ENCODE results near the gene ADM2.

ADM2 gene

DNA sequence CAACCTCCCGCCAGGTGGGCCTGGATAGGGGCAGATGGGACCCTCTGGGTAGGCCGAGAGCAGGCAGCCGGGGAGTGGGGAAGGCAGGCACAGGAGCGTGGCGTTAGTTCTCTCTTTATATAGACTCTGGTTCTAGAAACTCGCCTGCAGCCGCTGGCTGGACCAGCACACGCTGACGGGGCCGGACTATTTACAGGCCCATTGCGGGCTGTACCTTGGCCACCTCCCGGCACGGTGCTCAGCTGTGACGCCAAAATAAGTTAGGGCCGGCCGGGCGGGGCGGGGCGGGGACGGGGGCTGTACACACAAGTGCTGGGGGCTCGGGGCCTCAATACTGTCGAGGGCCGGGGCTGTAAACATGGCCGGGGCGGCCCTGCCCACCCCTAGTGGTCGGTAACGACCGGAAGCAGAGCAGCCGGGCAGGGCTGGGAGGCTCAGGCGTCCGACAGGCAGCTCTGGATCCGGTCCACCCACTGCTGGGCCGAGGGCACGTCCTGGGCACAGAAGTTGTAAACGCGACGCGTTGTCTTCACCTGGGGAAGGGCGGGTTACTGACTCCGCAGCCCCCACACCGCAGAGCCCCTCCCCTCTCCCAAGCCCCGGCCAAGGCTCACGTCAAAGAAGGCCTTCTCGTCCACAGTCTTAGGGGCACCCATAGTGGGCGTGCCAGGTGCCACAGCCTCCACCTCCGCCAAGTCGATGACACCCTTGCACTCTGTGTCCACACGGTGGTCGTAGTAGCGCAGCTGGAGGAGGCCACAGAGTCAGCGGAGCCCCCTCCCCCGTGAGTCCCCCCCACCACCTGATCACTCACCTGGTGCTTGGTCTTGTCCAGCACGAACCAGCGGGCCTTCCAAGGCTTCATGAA is 34.4 kb upstream of the ADM2 start:
- DNase-seq (ENCODE audit: low read depth), result no peak
- H3K4me3 ChIP-seq (ENCODE audit: low read length), result no peak overlapping the region
- TF ChIP-seq, protein P1, sequence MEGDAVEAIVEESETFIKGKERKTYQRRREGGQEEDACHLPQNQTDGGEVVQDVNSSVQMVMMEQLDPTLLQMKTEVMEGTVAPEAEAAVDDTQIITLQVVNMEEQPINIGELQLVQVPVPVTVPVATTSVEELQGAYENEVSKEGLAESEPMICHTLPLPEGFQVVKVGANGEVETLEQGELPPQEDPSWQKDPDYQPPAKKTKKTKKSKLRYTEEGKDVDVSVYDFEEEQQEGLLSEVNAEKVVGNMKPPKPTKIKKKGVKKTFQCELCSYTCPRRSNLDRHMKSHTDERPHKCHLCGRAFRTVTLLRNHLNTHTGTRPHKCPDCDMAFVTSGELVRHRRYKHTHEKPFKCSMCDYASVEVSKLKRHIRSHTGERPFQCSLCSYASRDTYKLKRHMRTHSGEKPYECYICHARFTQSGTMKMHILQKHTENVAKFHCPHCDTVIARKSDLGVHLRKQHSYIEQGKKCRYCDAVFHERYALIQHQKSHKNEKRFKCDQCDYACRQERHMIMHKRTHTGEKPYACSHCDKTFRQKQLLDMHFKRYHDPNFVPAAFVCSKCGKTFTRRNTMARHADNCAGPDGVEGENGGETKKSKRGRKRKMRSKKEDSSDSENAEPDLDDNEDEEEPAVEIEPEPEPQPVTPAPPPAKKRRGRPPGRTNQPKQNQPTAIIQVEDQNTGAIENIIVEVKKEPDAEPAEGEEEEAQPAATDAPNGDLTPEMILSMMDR (IDR thresholded peaks at IDR 0.05; ENCODE audit: insufficient read depth, low read depth, low read length, missing control alignments), result no peak

DNA sequence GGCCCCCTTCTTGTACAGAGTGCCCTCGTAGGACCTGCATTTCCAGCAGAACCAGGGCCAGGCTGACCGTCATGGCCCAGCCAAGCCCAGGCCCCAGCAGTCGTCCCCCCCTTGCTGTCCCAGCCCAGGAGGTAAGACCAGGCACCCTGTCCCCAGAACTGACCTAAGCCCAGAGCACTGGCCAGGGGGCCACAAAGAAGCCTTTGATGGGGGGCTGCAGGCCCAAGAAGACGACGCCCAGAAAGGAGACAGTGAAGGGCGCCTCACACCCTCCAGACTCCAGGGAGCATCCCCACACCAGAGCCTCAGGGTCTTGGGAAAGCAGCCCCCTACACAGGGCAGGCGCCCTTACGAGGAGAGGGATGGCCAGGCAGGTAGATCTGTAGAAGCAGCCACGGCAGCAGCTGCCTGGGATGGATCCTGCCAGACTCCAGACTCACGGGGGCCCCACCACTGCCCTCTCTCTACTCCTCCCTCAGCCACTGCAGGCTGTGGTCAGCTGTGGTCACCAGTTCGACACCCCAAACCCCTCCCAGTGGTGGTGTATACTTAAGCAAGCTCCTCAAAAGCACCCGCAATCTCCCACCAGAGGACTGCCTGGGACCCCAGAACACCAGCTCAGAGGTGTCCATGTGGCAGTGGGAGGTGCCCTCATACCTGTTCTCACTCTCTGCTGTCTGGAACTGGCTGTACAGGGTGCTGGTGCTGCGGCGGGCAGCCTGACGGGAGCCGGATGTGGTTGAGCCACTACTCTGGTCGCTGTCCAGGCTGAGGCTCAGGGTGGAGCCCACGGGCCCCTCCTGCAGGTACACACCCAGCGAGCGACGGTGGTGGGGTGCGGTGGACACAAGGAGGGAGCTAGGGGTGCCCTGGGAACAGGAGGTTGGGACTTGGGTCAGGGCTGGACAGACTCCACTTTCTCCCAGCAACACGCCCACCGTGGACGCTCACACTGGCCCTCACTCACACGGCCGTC is 33.5 kb upstream of the ADM2 start:
- no peak overlapping the region for H3K4me3 ChIP-seq (ENCODE audit: low read length)
- no peak for DNase-seq (ENCODE audit: low read depth)
- TF ChIP-seq, protein P1 (IDR thresholded peaks at IDR 0.05; ENCODE audit: insufficient read depth, low read depth, low read length, missing control alignments), result no peak

DNA sequence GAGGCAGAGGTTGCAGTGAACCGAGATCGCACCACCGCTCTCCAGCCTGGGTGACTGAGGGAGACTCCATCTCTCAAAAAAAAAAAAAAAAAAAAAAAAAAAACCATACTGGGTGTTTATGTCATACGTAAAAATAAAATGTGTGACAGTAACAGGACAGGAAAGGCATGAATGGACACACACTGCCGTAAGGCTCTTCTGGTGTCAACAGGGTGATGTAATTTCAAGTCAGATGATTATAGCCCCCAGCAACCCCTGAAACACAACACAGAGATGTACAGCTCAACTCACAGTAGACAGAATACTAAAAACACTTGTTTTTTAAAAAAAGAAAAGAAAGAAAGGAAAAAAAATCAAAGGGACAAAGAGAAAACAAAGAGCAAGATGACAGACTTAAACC is 28.7 kb upstream of the ADM2 start:
- TF ChIP-seq, protein P1 (IDR thresholded peaks at IDR 0.05; ENCODE audit: insufficient read depth, low read depth, low read length, missing control alignments), result no peak
- H3K4me3 ChIP-seq (ENCODE audit: low read length), result no peak overlapping the region
- no peak for DNase-seq (ENCODE audit: low read depth)

DNA sequence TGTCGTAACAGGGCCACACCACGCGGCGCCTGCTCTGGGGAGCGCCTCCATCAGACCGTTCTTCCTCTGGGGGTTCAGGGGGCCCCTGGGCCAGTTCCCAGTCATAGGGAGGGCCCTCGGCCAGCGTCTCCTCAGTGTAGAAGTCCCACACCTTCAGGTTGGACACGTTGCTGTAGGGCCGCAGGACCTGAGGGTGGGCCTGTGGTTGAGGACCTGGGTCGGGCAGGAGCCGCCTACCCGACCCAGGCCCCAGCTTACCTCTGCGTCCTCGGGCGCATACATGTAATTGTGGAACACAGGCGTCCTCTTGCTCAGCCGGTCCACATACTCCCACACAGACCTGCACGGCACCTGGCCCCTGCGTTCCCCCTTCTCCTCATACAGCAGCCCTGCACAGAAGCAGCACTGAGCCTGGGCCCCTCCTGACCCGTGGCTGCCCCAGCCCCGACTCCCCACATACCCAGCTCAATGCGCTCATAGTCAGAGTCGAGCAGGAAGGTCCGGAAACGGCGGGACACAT is 26.7 kb upstream of the ADM2 start:
- H3K4me3 ChIP-seq (ENCODE audit: low read length), result no peak overlapping the region
- DNase-seq (ENCODE audit: low read depth), result no peak
- TF ChIP-seq, protein P1 (IDR thresholded peaks at IDR 0.05; ENCODE audit: insufficient read depth, low read depth, low read length, missing control alignments), result no peak

DNA sequence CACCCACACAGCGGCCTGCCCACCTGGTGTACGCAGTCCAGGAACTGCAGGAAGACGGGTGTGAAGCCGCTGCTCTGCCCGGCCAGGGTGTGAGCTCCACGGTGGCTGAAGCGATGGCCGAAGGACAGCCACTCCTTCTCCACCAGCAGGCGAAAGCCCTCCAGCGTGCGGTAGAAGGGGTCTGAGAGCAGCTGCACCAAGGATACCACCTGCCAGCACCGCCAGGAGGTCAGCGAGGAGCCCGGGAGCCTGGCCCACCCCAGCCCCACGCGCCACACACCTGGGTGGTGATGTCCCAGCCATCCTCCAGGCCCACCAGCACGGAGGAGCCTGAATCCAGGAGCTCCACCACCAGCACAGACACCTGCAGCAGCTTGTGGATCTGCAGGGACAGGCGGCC is 26.1 kb upstream of the ADM2 start:
- TF ChIP-seq, protein P1 (IDR thresholded peaks at IDR 0.05; ENCODE audit: insufficient read depth, low read depth, low read length, missing control alignments), result no peak
- H3K4me3 ChIP-seq (ENCODE audit: low read length), result no peak overlapping the region
- DNase-seq (ENCODE audit: low read depth), result no peak

DNA sequence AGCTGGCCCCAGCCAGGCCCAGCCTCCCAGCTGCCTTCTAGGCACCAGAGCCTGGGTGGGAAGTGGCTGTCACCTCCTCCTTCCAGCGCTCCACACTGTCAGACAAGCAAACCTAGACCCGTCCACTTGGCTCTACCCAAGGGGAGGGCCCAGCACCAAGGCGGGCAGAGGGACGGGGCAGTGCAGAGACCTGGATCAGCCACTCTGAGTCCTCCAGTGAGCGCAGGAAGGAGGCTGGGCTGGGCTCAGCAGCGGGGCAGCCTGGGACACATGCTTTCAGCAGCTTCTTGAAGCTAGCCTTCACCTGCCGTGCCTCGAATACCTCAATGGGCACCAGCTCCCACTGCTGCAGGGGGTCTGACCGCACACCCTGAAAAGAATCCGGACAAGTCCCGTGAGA is 25.3 kb upstream of the ADM2 start:
- H3K4me3 ChIP-seq (ENCODE audit: low read length), result no peak overlapping the region
- DNase-seq (ENCODE audit: low read depth), result no peak
- TF ChIP-seq, protein P1 (IDR thresholded peaks at IDR 0.05; ENCODE audit: insufficient read depth, low read depth, low read length, missing control alignments), result no peak
